OCI-LY3 (cell line): Measurements from ENCODE around the gene OR8H1.

Source experiments
- EZH2phosphoT487 ChIP-seq: fragments of 200-600 bp; shearing (Covaris generic); IDR thresholded peaks from 2 replicates; pipeline ENCODE4 v1.6.1; 2018; ENCODE audit warnings: antibody characterized with exemption, mixed run types, low read depth
- TF ChIP-seq, protein P1 (sequence below): fragments of 200-600, 300-600 bp; sonication (generic); IDR thresholded peaks from 2 replicates; pipeline ENCODE4 v1.5.1; 2014; ENCODE audit warnings: antibody characterized with exemption, low read length, low read depth

DNA sequence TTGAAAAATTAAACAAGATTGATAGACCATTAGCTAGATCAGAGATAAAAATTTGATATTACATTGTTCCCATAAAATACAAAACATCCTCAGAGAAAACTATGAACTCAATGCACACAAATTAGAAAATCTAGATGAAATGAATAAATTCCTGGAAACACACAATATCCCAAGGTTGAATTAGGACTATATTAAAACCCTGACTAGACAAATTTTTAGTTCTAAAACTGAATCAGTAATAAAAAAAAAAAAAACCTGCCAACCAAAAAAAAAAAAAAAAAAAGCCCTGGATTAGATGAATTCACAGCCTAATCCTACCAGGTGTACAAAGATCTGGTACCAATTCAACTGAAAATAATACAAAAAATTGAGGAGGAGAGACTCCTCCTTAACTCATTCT is 48.2 kb upstream of the OR8H1 start:
- TF ChIP-seq, protein P1, sequence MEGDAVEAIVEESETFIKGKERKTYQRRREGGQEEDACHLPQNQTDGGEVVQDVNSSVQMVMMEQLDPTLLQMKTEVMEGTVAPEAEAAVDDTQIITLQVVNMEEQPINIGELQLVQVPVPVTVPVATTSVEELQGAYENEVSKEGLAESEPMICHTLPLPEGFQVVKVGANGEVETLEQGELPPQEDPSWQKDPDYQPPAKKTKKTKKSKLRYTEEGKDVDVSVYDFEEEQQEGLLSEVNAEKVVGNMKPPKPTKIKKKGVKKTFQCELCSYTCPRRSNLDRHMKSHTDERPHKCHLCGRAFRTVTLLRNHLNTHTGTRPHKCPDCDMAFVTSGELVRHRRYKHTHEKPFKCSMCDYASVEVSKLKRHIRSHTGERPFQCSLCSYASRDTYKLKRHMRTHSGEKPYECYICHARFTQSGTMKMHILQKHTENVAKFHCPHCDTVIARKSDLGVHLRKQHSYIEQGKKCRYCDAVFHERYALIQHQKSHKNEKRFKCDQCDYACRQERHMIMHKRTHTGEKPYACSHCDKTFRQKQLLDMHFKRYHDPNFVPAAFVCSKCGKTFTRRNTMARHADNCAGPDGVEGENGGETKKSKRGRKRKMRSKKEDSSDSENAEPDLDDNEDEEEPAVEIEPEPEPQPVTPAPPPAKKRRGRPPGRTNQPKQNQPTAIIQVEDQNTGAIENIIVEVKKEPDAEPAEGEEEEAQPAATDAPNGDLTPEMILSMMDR: no peak
- TF ChIP-seq EZH2phosphoT487: no peak
